Activated naive CD4-positive, alpha-beta T cell (primary cell): ENCODE results near the gene RAI14.

Experiments used
- DNase-seq, 4 experiments: peaks; one replicate each; lab custom pipeline; 2025; lab: John Stamatoyannopoulos, UW

The RAI14 gene

GRCh38 chr5:34677428-34677827 is 21.3 kb downstream of the RAI14 start:
- no peak for DNase-seq

GRCh38 chr5:34680896-34681295 is 24.8 kb downstream of the RAI14 start:
- DNase-seq: no peak

GRCh38 chr5:34682926-34683623 is 26.9 kb downstream of the RAI14 start:
- no peak for DNase-seq

GRCh38 chr5:34684281-34684979 is 28.3 kb downstream of the RAI14 start:
- DNase-seq: no peak

GRCh38 chr5:34684980-34685352 is 28.8 kb downstream of the RAI14 start:
- no peak for DNase-seq

DNA sequence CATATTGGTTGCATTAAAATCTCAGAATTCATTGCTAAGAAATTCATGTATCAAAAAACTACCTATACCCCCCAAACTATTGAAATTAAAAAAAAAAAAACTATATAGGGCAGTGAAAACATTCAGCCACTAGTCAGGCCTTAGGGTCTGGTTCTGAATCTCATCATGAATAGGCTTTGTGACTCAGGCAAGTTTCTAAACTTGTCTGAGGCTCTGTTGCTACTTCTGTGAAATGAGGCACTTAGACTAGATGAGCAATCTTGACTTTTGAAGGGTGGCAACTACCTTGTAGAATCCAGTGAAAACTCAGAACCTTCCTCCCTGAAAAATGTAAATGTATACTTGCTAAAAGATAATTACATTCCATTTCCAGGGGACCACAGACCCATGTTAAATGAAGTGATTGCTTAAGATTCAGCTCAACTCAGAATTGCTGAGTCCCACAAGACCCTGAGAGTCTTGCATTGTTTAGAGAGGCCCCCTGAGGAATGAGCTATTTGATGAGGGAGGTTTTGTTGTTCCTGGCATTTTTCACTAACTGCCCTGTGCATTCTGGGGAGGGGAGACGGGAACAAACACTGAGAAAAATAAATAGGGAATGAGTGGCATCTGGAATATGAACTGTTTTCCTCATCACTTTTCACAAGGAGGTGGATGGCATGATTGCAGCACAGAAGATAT is 29.5 kb downstream of the RAI14 start:
- no peak for DNase-seq

GRCh38 chr5:34686762-34687268 is 30.7 kb downstream of the RAI14 start:
- no peak for DNase-seq

- DNase-seq: no peak
These were observed 31.3 kb downstream of the RAI14 start for GRCh38 chr5:34687269-34688011.

- no peak for DNase-seq
These were observed 32.1 kb downstream of the RAI14 start for GRCh38 chr5:34688015-34688810.

DNA sequence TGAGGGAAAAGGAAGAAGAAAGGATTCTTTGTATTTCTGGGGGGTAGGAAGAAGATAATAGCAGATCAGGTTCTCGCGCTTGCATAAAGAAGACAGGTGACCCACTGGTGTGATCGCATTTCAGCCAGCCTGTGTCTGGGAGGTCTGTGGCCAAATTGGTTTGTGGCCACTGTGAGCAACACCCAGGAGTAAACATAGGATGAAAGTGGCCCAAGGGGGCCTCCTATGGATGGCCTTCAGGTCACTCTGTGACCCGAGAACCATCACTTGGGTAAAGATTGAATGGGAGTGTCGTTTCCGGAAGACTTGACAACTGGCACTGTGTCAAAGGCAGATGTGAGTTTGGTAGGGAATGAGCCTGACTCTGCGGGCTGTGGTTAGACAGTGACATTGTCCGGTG is 34.2 kb downstream of the RAI14 start:
- DNase-seq: no peak

GRCh38 chr5:34690898-34691297 is 34.8 kb downstream of the RAI14 start:
- DNase-seq: no peak

DNA sequence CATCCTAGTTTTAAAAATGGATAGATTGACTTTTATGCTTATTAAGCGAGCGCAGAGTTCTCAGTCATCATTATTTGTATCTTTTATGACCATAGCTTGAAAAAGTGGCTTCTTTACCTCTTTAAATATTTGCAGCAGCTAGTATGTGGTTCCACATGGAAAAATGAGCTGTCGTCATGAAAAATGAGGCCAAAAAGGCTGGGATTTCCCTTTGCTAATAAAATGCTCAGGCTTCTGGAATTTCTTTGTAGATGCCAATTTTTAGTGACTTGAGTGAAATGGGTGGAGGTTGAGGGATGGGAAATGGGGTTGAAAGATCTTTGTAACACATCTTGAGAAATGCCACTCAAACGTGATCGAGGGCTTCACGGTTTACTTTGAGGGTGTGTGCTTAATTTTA is 35.2 kb downstream of the RAI14 start:
- no peak for DNase-seq

DNA sequence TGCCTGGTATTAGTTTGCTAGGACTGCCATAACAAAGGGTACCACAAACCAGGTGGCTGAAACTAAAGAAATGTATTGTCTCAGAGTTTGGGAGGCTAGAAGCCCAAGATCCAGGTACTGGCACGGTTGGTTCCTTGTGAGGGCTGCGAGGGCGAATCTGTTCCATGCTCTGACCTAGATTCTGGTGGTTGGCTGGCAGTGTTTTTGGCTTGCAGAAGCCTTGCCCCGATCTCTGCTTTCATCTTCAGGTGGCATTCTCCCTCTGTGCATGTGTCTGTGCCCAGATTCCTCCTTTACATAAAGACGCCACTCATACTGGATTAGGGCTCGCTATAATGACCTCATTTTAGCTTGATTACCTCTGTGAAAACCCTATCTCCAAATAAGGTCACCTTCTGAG is 36.7 kb downstream of the RAI14 start:
- no peak for DNase-seq

- no peak for DNase-seq
These were observed 37.9 kb downstream of the RAI14 start for GRCh38 chr5:34694012-34694411.

DNA sequence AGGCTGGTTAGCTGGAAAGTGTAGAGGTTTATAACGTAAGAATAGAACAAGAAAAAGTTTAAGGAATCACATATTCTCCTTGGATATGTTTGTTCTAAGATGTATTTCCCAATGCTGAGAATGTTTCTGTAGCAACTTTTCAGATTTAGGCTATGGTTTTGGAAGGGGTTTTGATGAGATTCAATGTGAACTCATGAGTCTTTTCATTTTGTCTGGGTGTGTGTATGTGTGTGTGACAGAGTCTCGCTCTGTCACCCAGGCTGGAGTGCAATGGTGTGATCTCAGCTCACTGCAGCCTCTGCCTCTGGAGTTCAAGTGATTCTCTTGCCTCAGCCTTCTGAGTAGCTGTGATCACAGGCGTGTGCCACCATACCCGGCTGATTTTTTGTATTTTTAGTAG is 38.6 kb downstream of the RAI14 start:
- DNase-seq: no peak

DNA sequence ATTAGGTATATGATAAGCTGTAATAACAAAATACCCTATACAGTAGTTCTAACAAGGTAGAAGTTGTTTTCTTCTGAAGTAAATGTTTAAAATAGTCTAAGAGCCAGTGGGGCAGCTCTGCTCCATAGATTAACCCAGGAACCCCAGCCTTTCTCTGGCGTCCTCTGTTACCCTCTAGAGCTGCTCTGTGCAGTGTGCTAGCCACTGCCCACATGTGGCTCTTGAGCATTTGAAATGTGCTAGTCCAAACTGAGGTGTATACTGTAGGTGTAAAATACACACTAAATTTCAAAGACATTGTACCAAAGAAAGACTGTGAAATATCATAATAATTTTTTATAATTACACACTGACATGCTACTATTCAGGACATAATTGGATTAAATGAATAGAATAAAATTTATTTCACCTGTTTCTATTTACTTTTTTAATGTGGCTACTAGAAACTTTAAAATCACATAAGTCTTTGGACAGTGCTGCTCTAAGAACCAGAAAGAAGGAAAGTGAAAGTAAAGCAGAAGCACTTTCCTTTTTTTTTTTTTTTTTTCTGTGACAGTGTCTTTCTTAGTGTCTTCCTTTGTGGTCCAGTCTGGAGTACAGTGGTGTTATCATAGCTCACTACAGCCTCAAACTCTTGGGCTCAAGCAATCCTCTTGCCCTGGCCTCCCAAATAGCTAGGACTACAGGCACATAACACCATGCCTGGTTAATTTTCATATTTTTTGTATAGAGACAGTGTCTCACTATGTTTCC is 39.3 kb downstream of the RAI14 start:
- no peak for DNase-seq

DNA sequence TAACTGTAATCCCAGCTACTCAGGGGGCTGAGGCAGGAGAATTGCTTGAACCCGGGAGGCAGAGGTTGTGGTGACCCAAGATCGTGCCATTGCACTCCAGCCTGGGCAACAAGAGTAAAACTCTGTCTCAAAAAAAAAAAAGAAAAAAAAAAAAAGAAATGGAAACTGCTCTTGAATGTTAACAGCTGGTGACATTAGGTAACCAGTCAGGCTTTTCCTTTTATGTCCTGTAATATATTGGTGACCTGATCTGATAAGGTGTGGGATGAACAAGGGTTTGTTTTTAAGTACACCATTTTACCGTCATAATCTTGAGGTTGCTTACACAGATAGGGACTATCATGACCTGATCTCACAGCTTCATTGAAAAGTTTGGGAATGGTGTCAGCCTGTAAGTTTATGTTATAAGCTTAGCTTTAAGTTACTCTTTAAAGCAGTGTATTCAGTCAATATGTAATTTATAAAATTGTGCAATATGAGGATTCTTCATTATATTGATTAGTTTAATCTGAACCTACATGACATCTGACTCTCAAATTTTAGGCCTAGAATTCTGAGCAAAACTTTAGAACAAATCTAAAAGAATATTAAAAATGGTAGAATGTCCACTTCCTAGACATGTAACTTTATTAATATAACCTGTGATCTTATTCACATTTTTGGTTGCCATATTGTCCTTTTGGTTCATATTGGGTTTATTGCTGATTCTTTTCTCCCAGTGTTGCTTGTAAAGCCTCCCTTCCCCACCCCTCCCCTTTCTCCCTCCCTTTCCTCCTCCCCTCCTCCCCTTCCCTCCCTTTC is 41.4 kb downstream of the RAI14 start:
- DNase-seq: no peak

DNA sequence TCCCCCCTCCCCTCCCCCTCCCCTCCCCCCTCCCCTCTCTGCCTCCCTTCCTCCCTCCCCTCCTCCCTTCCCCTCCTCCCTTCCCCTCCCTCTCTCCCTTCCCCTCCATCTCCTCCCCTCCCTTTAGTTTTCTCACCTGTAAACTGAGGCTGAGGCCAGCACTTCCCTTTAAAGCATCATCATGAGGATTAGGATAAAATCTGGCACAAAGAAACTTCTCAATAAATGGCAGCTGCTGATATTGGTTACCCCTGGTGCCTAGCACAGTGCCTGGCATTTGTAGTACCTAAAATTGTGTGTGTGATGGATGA is 41.9 kb downstream of the RAI14 start:
- no peak for DNase-seq

GRCh38 chr5:34698754-34699153 is 42.6 kb downstream of the RAI14 start:
- no peak for DNase-seq
